Measurements from ENCODE around the gene PSMB1.
"Not testable (repeated sequence)": the region's sequence is repeated elsewhere in the genome, so short reads cannot be mapped to it uniquely, and the experiment has no call there.

The PSMB1 gene

DNA sequence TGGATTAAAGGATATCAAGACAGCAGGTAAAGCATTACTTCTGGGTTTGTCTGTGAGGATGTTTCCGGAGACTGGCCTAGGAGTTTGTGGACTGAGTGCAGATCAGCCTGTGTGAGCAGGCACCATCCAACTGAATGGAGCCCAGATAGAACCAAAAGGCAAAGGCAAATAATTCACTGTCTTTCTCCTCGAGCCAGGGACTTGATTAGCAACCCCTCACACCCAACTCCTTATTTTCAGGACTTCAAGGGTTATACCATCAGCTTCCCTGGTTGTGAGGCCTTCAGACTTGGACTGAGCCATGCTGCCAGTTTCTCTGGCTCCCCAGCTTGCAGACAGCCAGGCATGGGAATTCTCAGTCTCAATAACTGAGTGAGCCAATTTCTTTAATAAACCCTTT, 19.3 kb downstream of the PSMB1 start:
- DNase-seq: no peak

DNA sequence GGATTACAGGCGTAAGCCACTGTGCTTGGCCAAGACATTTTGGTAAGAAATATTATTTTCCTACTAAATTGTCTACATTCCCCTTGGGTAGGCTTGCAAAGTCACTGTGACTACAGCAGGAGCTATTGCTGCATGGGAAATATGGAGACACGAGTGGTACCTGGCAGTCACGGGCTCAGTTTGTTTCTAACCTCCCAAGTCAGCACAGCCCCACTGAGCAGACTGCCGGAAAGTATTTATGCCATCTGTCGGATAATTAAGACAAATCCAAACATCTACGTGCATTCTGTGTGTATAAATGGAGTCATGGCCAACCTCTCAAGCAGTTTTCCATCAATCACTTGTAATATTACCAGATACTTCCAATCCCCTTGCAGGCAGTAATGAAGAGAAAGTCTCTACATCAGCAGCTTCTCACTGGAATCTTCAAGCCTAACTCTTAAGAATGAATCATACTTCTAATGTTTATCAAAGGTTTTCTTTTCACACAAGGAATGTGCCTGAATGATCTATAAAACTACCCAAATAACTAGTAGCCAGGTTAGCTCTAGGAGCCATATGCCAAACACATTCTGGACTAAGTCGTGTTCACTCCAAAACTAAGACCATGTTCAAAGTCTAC, 20.1 kb downstream of the PSMB1 start:
- no peak for DNase-seq

DNA sequence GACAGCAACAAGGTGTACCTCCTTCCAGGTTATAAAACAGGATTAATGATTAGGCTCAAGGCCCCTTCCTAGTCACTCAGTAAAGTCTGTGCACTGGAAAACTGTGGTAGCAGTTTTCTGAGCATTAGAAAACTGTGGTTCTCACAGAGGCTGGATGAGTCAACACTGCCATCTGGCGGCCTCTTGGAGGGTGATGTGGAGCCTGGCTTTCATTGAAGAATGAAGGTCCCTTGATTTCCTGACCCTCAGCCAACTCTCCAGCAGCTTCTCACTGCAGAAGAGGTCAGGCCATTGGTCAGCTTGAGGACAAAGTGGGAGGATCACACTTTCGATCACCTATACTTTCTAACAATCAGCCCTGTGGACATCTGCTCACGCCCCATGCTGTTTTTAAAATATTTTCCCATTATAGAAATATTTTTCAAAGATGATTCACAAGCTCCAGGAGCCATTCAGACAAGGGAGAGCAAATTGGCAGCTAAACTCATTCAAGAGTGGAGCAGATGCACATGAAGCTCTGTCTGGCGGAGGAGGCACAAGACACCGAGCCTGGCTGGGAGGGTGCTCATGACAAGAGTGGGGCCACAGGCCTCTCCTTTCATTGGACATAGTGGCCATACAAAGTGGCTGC, 23.2 kb downstream of the PSMB1 start:
- DNase-seq: peak; percentile 70 to 79 (median 78)

DNA sequence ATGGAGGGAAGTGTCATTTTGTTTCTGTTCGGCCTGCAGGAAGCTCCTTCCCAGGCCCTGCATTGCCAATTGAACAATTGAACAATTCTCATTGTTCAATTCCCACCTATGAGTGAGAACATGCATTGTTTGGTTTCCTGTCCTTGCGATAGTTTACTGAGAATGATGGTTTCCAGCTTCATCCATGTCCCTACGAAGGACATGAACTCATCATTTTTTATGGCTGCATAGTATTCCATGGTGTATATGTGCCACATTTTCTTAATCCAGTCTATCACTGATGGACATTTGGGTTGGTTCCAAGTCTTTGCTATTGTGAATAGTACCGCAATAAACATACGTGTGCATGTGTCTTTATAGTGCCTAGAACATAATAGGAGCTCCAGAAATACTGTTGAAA, 25.1 kb downstream of the PSMB1 start:
- not testable (repeated sequence) for DNase-seq

DNA sequence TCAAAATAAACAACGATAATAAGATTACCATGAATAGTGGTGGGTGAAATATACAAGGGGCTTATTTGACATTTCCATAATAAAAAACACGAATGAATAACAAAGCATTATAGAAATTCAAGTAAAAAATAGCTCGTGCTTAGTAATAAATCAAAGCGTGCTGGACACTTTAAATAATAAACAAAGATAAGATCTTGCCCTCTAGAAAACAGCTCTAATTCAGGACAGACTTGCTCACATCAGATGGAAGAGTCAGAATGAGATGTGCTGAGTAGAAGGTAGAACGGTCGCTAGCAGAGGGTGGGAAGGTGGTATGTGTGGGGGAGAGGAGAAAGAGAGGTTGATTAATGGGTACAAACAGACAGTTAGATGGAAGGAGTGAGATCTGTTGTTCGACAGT, 27.3 kb downstream of the PSMB1 start:
- DNase-seq: no peak

DNA sequence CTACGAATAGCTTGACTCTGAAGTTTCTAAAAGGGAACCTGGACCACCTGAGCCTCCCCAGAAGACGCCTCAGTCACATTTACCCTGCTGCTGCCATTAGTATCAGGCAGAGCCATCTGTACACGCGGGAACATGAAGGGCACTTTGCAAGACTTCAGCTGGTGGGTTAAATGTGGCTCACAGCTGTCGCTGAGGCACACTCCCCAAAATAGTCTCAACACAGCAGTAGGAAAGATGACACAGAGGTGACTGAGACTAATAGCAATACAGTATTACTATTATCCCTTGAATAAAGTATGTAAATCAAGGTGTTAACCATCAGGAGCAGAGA, 29.0 kb downstream of the PSMB1 start:
- DNase-seq: no peak

DNA sequence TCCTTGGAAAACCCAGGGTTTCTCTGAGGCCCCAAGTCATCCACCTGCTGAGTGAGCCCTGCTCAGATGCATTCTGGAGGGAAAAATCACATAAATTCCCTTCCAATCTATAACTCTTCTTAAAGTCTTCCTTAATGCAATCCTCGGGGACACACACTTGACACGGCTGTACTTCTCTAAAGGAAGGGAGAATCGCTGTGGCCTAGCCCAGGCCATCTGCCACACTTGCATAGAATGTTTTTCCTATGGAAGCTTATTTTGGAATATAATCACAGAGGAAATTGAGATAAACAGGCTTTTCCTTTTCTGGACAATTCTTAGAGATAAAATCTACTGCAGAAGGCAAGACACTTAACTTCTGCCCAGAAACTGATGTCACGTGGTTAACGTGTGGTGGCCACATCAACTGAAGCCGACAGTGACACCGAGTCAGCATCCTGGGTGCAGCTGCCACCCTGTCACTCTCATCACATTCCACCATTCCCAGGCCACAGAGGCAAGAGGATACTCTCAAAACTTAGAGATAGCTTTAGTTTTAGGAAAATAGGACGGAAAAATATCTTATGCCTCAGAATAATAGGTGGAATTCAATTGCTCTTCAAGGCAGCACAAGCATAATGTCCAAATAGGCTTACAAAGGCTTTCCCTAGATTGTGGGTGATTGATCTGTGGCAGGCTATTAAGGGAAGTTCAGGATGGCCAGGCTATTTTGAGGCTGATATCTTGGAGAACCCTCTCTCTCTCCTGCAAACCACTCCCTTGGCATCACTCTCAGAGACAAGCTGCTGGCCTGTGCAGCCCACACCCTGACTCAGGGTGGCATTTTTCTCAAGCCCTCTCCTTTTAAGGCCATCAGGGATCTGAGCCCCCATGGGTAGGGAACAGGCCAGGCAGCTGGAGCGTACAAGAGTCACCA, 29.6 kb downstream of the PSMB1 start:
- peak in 2 of 4 experiments; percentile 7 to 12 for DNase-seq

DNA sequence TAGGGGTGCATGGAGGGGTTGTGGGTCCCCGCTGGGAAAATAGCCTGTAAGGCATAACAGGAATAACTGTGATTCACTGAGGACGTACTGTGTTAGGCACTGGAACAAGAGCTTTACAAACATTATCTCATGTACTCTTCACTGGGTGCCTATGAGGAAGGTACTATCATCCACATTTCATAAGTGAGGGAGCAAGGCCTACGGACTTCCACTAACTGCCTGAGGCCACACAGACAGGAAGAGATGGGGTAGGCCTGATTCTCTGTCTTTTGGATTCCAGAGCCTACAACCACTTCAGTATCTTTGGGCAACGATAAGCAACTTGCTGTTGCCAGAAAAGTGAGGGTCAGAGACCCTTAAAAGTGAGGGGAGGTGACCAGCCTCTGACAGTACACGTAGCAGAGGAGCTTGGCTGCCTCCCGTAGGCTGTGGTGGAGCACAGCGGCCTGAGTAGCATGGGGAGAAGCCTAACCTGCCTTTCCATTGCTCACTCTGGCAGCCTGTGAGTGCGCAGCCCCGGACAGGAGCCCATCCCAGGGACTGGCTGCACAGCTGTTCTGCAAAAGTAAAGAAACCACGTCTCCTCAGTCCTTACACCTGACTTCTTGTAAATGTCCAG, 30.4 kb downstream of the PSMB1 start:
- DNase-seq: peak in 2 of 4 experiments; percentile 6 to 12

DNA sequence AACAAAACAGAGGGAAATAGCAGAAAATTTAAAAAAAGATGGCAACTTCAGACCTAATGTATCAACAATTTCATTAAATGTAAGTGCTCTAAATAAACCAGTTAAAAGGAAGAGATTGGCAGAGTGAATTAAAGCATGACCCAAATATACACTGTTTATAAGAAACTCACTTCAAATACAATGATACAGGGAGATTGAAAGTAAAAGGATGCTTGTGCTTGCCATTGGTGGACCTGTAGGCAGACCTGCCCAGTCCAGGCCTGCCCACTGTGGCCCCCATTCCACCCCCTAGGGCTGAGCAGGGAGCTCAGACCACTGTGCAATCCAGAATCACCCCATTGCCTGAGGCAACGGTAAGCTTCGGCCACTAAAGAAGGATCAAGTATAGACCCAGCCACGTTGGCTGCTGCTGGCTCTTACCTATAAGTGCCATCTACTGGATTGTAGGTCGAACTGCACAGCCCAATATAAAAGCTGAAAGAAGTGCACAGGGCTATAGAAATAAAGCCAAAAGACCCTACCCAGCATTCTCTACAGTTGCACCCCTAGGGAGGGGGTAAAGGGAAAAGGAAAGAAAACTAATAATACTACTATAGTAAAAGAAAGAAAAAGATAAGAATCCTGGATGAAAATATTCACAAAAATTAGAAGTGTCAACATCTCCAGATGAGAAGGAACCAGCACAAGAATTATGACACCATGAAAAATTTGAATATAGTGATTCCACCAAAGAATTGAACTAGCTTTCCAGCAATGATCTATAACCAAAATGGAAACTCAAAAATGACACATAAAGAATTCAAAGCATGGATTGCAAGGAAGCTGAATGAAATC, 36.1 kb downstream of the PSMB1 start:
- DNase-seq: peak; percentile 62 to 82 (median 73)

DNA sequence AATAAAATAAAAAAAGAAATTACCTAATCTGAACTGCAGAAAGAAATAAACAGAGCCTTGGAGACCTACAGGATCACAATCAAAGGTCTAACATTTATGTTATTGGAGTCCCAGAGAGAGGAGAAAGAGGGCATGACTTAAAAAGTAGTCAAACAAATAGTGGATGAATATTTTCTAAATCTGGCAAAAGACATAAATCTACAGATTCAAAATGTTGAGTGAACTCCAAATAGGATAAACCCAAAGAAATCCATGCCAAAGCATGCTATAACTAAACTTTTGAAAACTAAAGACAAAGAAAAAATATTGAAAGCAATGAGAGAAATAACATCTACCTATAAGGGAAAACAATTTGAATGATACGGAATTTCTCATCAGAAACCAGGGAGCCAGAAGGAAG, 38.2 kb downstream of the PSMB1 start:
- no peak for DNase-seq

DNA sequence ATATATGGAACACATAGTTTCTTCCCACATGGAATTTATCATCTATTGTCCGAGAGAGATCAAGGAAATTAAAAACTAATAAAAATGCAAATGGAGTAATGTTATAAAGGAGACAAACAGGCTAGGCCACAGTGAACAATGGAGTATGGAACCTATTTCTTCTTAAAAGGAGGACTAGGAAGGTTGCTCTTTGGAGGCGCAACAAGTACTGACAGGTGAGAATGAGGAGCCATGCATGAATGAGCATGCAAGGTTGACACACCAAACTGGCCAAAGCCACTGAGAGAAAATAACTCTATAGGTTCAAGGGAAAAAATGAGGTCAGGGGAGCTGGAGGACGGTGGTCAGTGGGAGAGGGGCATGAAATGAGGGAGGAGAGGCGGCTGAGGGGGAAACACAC, 40.9 kb downstream of the PSMB1 start:
- DNase-seq: no peak

DNA sequence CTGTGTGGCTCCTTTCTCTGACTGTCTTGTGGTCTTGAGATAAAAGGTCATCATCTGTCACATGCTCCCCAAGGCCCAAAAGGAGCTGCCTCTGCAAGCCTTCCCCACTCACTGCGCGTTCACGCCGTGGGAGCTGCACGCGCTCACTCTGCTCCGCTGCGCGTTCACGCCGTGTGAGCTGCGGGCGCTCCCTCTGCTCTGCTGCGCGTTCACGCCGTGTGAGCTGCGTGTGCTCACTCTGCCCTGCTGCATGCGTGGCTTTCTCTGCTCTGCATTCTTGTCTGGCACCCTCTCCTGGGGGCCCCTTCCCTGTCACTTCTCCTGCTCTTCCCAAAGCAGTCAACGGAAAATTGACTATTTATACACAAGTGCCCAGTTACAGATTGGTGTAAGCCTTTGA, 42.5 kb downstream of the PSMB1 start:
- no peak for DNase-seq

DNA sequence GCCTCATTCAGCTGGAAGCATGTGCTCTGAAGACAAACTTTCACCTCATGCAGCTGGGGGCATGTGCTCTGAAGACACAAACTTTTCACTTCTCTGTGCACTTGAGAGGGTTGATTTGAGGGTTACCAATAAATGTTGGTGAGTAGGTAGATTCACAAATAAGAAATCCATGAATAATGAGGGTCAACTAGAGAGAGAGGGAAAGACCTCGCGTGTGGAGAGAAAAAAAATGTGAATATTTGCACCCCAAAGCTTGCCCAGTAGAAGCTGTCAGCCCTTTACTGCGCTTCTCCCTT, 43.4 kb downstream of the PSMB1 start:
- no peak for DNase-seq

DNA sequence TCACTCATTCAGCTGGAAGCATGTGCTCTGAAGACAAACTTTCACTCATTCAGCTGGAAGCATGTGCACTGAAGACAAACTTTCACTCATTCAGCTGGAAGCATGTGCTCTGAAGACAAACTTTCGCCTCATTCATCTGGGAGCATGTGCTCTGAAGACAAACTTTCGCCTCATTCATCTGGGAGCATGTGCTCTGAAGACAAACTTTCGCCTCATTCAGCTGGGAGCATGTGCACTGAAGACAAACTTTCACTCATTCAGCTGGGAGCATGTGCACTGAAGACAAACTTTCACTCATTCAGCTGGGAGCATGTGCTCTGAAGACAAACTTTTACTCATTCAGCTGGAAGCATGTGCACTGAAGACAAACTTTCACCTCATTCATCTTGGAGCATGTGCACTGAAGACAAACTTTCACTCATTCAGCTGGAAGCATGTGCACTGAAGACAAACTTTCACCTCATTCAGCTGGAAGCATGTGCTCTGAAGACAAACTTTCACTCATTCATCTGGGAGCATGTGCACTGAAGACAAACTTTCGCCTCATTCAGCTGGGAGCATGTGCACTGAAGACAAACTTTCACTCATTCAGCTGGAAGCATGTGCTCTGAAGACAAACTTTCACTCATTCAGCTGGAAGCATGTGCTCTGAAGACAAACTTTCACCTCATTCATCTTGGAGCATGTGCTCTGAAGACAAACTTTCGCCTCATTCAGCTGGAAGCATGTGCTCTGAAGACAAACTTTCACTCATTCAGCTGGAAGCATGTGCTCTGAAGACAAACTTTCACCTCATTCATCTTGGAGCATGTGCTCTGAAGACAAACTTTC, 44.0 kb downstream of the PSMB1 start:
- not testable (repeated sequence) for DNase-seq

DNA sequence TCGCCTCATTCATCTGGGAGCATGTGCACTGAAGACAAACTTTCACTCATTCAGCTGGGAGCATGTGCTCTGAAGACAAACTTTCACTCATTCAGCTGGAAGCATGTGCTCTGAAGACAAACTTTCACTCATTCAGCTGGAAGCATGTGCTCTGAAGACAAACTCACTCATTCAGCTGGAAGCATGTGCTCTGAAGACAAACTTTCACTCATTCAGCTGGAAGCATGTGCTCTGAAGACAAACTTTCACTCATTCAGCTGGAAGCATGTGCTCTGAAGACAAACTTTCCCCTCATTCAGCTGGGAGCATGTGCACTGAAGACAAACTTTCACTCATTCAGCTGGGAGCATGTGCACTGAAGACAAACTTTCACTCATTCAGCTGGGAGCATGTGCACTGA, 44.8 kb downstream of the PSMB1 start:
- not testable (repeated sequence) for DNase-seq

DNA sequence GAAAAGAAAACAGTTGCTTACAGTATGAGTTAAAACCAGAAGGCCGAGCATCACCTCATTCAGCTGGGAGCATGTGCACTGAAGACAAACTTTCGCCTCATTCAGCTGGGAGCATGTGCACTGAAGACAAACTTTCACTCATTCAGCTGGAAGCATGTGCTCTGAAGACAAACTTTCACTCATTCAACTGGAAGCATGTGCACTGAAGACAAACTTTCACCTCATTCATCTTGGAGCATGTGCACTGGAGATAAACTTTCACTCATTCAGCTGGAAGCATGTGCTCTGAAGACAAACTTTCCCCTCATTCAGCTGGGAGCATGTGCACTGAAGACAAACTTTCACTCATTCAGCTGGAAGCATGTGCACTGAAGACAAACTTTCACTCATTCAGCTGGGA, 45.4 kb downstream of the PSMB1 start:
- DNase-seq: not testable (repeated sequence)

DNA sequence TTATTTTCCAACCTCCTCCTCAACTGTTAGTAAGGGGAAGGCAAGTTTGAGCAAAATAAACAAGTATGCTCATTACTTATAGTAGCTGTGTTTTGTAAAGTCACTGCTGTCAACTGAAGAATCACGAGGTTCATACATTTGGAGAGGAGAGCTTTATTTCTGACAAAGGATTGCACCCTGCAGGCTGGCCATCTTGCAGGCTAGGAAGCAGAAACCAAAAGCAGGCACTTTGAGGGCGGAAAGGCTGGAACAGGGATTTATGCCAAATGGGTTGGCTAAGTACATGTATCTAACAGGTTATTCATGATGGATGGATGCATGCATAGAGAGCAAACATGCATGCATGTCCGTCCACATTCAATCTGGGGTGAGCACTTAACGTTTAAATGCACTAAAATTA, 46.7 kb downstream of the PSMB1 start:
- no peak for DNase-seq

DNA sequence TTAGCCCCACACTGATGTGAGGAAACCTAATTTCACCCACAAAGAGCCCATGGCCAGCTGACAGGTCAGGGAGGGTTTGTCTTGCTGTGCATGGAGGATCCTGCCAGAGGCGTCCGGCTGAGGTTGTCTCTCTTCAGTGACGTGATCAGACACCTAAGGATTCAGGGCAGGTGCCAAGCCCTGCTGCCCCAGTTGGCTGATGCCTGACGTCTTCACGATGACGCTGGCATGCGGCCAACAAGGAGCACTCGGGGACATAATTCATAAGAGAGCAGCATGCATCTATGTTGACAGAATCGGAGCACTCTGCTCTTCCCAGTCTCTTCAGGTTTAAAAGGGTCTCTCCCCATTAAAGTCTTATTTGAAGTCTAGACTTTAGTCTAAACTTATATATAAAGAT, 47.8 kb downstream of the PSMB1 start:
- DNase-seq: no peak

DNA sequence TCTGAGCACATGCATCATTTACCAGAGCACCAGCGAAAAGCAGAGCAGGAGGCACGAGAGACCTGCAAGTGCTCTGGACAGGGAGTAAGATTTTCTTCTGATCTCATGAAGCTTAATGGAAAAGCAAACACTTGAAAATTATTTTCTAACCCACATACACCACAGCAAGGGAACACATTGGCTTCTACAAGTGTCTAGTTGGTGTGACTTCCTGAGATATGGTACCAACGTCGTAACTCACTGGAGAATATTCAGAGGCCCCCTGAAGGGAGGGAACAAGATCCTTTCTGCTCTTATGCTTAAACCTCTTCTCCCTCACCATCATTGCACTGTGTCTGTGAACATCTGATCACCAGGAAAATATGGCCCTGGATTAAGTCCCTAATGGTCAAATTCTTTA, 48.6 kb downstream of the PSMB1 start:
- DNase-seq: no peak

DNA sequence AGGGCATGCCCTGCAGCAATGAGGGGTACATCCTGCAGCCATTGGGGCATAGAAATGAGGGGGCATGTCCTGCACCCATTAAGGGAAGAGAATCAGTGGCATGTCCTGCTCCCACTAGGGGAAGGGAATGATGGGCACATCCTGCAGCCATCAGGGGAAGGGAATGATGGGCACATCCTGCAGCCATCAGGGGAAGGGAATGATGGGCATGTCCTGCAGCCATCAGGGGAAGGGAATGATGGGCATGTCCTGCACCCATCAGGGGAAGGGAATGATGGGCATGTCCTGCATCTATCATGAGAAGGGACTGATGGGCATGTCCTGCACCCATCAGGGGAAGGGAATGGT, 49.7 kb downstream of the PSMB1 start:
- no peak for DNase-seq

DNA sequence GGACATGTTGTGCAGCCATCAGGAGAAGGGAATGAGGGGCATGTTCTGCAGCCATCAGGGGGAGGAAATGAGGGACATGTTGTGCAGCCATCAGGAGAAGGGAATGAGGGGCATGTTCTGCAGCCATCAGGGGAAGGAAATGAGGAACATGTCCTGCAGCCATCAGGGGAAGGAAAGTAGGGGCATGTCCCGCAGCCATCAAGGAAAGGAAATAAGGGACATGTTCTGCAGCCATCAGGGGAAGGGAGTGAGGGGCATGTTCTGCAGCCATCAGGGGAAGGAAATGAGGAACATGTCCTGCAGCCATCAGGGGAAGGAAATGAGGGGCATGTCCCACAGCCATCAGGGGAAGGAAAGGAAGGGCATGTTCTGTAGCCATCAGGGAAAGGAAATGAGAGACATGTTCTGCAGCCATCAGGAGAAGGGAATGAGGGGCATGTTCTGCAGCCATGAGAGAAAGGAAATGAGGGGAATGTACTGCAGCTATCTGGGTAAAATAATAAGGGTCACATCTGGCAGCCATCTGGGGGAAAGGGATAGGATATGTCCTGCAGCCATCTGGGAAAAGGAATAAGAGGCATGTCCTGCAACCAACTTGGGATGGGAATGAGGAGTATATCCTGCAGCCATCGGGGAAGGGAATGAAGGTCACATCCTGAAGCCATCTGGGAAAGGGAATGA, 50.2 kb downstream of the PSMB1 start:
- not testable (repeated sequence) for DNase-seq

Data from suppressor macrophage (primary cell).